Prostate gland (tissue), 2 donors: ENCODE data around the gene HESX1. TPM values are rescaled to one million over a fixed set of nuclear protein-coding genes. Genes with fewer than 3 reads are reported as not detected.

Experiments used
- DNase-seq: peaks from one replicate; pipeline ENCODE4 v3.0.0-alpha.2; 2019; ENCODE audit warnings: low spot score
- H3K27ac ChIP-seq, 2 donors: fragments of 200-600 bp; sonication (generic); 2 replicates each; pipeline ENCODE4 v1.5.1; 2017 to 2019
- H3K27me3 ChIP-seq: fragments of 200-600 bp; sonication (generic); replicated peaks from 2 replicates; pipeline ENCODE4 v1.5.1; 2019; ENCODE audit not compliant: insufficient read depth
- H3K36me3 ChIP-seq, 2 donors: fragments of 200-600 bp; sonication (generic); 1 replicate in 1 of 2; 2 replicates in 1 of 2; pipeline versions ENCODE4 v1.5.1 to v1.8.1; 2017 to 2019
- H3K4me1 ChIP-seq: fragments of 200-600 bp; sonication (generic); replicated peaks from 2 replicates; pipeline ENCODE4 v1.5.1; 2019
- H3K4me3 ChIP-seq, 2 donors: fragments of 200-600 bp; sonication (generic); 2 replicates each; pipeline ENCODE4 v1.5.1; 2017 to 2019
- H3K9me3 ChIP-seq: fragments of 200-600 bp; sonication (generic); 2 replicates; pipeline ENCODE4 v1.5.1; 2017
- POLR2A ChIP-seq: fragments of 450-650 bp; IDR thresholded peaks from one replicate; pipeline ENCODE4 v1.6.1; 2016; ENCODE audit warnings: antibody characterized with exemption, mild to moderate bottlenecking
- POLR2AphosphoS5 ChIP-seq: sonication (generic); formaldehyde crosslinking; IDR thresholded peaks from one replicate; pipeline ENCODE4 v1.6.1; 2017; ENCODE audit warnings: antibody characterized with exemption
- WGBS: methylation state at CpG from one replicate; pipeline ENCODE4 v1.1.5; 2018; 5-methylcytosine and 5-hydroxymethylcytosine counted together
- intact Hi-C: fragments of 100-400 bp; cut with DNase I; formaldehyde crosslinking; loops from one replicate; pipeline ENCODE4 v1.14.2; 2022
- total RNA-seq, 2 donors: library from RNA; depleted of rRNA; stranded (reverse); fragments of >200 nt; gene quantifications; one replicate each; pipeline ENCODE4 v1.1.0, GENCODE V29; 2016
- TF ChIP-seq, protein P1 (sequence below), 4 experiments: fragments of 200-600 bp in 2 of 4; fragments of 450-650 bp in 2 of 4; sonication (generic) in 2 of 4; IDR thresholded peaks; 1 replicate in 3 of 4; 2 replicates in 1 of 4; pipeline ENCODE4 v1.5.1; 2016 to 2019; ENCODE audit warnings: antibody characterized with exemption in 4 of 4, mild to moderate bottlenecking in 2 of 4, moderate library complexity in 2 of 4

The HESX1 gene
- total RNA-seq, 2 donors from 2014 or later: 0.23 to 3.6 TPM

DNA sequence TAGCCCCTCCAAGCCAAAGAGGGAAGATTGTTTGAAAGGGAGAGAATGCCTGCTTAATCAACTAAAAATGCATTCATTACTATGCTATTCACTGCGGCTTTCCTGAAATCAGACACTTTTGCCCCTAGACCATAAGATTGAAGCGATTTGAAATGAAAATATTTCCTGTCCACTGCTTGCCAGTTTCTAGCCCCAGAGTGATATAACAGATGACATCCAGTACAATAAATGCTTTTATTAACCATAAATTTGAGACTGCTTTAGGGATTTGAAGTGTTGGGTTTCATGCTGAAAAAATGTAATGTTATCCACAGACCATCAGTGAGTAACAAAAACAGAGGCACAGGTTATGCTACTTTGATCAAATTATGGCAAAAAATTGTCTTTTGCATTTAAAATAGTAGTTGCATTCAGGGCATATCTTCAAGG lies 48.7 kb downstream of the HESX1 start:
- WGBS: 19% methylated on average over 2 of the region's 2 CpGs
- no peak for DNase-seq
- intact Hi-C loops: no loop called here
- Histone ChIP-seq H3K4me1 (no peaks in the 10 kb centered on the region), H3K27ac (no peak overlapping the region), H3K36me3 (no peaks in the 10 kb centered on the region), H3K27me3 (no peaks in the 10 kb centered on the region), H3K4me3 (no peak overlapping the region), H3K9me3 (no peaks in the 10 kb centered on the region)
- TF ChIP-seq POLR2A (no peak), POLR2AphosphoS5 (no peak)
- TF ChIP-seq, protein P1, sequence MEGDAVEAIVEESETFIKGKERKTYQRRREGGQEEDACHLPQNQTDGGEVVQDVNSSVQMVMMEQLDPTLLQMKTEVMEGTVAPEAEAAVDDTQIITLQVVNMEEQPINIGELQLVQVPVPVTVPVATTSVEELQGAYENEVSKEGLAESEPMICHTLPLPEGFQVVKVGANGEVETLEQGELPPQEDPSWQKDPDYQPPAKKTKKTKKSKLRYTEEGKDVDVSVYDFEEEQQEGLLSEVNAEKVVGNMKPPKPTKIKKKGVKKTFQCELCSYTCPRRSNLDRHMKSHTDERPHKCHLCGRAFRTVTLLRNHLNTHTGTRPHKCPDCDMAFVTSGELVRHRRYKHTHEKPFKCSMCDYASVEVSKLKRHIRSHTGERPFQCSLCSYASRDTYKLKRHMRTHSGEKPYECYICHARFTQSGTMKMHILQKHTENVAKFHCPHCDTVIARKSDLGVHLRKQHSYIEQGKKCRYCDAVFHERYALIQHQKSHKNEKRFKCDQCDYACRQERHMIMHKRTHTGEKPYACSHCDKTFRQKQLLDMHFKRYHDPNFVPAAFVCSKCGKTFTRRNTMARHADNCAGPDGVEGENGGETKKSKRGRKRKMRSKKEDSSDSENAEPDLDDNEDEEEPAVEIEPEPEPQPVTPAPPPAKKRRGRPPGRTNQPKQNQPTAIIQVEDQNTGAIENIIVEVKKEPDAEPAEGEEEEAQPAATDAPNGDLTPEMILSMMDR (IDR thresholded peaks at IDR 0.05): no peak

DNA sequence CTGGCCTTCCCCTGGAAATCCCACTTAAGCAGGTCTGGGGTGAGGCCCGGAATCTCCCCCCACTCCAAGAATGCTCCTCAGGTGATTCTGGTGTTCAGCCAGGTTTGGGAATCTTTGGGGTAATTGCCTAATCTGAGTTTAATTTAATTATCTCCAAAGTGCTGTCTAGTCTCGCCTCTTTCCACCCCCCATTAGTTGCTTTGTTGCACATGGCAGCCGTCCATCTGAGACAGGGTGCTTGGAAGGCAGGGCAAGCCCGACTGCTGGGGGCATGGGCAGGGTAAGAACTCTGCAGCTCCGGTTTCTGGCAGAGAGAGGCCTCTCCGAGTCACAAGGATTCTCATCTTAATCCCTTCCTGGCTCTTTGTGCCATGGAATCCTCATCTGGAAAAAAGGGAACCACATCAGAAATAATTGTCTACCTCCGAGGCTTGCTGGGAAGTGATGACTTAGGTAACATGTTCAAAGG lies 49.6 kb downstream of the HESX1 start:
- TF ChIP-seq POLR2A (no peak), POLR2AphosphoS5 (no peak)
- TF ChIP-seq, protein P1 (IDR thresholded peaks at IDR 0.05): no peak
- Histone ChIP-seq H3K36me3 (no peaks in the 10 kb centered on the region), H3K27ac (no peak overlapping the region), H3K4me1 (no peaks in the 10 kb centered on the region), H3K9me3 (no peaks in the 10 kb centered on the region), H3K4me3 (no peak overlapping the region), H3K27me3 (no peaks in the 10 kb centered on the region)
- intact Hi-C loops: no loop called here
- no peak for DNase-seq
- 39% methylated on average over 7 of the region's 7 CpGs for WGBS

Other genes with a start within 250 kb of the HESX1 start
- gene SPATA12, start 139.3 kb downstream of the HESX1 start, total RNA-seq: under 1 TPM in 1 of 2 donors, not detected in 1; 0.28 TPM
- 10 to 100 TPM in 1 of 2 donors, 1 to 10 TPM in 1; 8.3 to 19.9 TPM for gene IL17RD, start 34.6 kb downstream of the HESX1 start, total RNA-seq
- gene APPL1, start 27.8 kb upstream of the HESX1 start, total RNA-seq: 10 to 100 TPM; 32.3 to 47.3 TPM
- not detected for gene ASB14, start 92.7 kb upstream of the HESX1 start, total RNA-seq